GM12864 (cell line): ENCODE results near the gene TMEM91.

ENCODE experiments used
- DNase-seq: peaks from one replicate; pipeline ENCODE4 v3.0.0-alpha.2; 2011; ENCODE audit warnings: low read depth
- H3K4me3 ChIP-seq: 2 replicates; pipeline ENCODE4 v1.5.1; 2011; ENCODE audit warnings: mild to moderate bottlenecking, low read depth, low read length, control low read depth
- TF ChIP-seq, protein P1 (sequence below): IDR thresholded peaks from 2 replicates; pipeline ENCODE4 v1.5.1; 2011; ENCODE audit warnings: low read depth, mild to moderate bottlenecking, moderate library complexity, low read length, control low read depth, inconsistent platforms; ENCODE audit errors: missing control alignments

TMEM91 gene

DNA sequence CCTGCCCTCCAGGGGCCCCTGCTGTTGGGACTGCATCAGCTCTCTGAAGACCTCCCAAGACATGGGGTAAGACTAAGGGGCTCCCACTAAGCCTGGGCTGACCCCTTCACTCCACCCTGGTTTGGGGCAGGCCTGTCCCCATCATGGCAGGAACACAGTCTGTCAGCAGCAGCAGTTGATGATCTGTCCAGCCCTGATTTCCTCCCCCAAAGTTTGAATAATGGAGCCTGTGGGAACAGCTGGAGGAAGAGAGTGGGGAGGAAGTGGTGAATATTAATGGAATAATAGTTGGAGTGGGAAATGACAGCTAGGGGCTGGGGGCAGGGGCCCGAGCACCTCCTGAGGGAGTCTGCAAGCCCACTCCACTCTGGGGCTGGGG lies 52.1 kb downstream of the TMEM91 start:
- H3K4me3 ChIP-seq, result no peak overlapping the region
- DNase-seq, result no peak
- TF ChIP-seq, protein P1, sequence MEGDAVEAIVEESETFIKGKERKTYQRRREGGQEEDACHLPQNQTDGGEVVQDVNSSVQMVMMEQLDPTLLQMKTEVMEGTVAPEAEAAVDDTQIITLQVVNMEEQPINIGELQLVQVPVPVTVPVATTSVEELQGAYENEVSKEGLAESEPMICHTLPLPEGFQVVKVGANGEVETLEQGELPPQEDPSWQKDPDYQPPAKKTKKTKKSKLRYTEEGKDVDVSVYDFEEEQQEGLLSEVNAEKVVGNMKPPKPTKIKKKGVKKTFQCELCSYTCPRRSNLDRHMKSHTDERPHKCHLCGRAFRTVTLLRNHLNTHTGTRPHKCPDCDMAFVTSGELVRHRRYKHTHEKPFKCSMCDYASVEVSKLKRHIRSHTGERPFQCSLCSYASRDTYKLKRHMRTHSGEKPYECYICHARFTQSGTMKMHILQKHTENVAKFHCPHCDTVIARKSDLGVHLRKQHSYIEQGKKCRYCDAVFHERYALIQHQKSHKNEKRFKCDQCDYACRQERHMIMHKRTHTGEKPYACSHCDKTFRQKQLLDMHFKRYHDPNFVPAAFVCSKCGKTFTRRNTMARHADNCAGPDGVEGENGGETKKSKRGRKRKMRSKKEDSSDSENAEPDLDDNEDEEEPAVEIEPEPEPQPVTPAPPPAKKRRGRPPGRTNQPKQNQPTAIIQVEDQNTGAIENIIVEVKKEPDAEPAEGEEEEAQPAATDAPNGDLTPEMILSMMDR, result no peak

DNA sequence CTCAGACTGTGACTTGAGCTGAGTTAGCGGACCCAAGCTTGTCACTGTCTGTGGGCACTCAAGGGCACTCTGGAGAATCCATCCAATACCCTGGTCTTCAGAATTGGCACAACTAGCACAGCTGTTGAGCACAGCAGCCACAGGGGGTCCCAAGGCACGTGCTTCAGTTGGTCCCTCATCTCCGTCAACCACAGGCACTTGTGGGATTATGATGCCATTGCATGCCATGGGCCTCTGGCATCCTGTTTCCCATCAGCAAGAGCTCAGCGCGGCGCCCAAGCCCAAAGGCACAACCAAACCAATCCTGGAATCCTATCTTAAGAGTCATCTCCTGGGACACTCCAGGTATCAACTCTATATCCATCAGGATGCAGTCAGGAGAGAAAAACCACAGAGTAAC lies 54.6 kb downstream of the TMEM91 start:
- DNase-seq, result no peak
- TF ChIP-seq, protein P1, result no peak
- no peak overlapping the region for H3K4me3 ChIP-seq

DNA sequence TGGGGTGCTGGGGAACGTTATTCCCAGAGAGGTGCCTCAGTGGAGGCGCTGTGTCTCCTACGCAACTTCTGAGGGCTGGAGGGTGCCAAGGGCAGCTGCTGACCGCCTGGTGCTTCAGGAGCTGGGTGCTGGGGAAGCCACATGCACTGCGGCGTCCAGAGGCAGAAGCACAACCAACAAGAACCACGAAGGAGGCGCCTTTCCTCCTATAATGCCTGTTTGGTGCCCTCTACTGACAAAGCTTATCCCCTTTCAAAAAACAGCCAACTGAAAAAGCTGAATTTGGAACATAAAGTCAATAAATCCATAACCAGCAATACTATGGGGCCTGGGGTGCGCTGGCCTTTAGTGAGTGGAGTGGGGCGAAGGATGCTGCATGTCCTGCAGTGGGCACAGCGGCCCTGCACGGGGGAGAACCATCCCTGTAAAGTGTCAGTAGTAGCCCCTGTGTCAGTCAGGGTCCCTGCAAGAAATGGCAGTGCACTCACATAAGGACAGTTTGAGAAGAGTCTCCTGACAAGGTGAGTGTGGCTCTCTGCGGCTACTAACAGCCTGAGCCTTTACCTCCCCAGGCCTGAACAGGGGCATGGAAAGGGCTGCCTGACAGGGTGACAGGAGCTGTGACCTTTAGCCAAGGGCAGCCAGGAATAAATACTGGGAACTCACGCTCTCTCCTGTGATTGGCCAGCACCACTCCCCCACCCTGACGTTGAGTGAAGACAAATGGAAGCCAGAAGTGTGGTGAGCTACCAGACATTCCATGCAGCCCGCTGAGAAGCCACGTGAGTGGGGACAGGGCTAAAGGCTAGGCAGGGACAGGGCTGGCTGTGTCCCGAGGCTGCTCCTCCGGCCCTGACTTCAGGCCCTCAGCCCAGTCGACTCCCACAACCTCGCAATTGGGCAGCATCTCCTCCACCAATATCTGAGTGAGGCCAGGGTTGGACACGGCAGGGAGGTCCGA lies 55.4 kb downstream of the TMEM91 start:
- DNase-seq, result no peak
- TF ChIP-seq, protein P1, result peak; percentile 11
- no peak overlapping the region for H3K4me3 ChIP-seq

DNA sequence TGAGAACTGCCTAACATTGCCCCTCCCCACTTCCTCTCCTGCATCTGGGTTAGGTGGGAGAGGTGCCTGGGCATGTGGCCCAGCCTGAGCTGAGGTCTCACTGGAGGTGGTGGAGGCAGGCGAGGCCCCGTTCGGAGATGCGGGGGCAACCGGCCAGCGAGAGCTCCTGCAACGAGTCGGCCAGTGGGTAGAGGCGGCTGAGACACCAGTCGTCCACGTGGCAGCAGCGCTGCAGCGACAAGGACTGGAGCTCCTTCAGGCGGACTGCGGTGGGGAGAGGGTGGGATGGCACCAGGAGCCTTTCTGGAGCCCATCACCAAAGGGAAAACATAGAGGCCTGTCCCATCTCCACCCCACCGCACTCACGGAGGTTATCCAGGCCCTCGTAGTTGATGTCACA lies 56.8 kb downstream of the TMEM91 start:
- TF ChIP-seq, protein P1, result no peak
- DNase-seq, result no peak
- no peak overlapping the region for H3K4me3 ChIP-seq
